VCaP (cell line): ENCODE measurements around the gene SNX3.
"Not testable (repeated sequence)": the region's sequence is repeated elsewhere in the genome, so short reads cannot be mapped to it uniquely, and the experiment has no call there.

Source experiments
- H3K27ac ChIP-seq: fragments of 450-650 bp; 2 replicates; pipeline ENCODE4 v1.5.1; 2017
- CTCF ChIP-seq: fragments of 450-650 bp; conservative IDR thresholded peaks from 2 replicates; pipeline ENCODE4 v1.5.1; 2017; ENCODE audit warnings: mild to moderate bottlenecking, moderate library complexity

The SNX3 gene

GRCh38 chr6:108277831-108278230 lies 17.0 kb upstream of the SNX3 start:
- TF ChIP-seq CTCF, result no peak
- H3K27ac ChIP-seq, result no peak overlapping the region

- TF ChIP-seq CTCF, result no peak
Measured at GRCh38 chr6:108277295-108277694, 16.5 kb upstream of the SNX3 start.

DNA sequence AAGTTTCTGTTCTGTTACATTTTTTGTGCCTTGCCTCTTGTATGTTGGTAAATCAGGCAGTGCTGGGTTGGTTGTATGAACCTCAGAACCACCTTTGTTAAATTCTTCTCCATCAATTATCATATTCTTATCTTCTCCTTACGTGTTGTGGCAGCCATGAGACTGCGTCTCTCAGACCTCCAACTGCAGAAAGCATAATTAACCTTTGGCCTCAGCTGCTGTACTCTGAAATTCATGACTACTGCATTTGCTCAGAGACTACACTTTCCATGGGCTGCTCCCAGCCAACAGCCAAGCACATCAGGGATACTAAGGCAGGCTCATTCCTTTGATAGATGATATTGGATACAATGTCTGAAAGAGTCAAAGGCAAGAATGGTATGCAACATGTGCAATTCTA lies 15.1 kb upstream of the SNX3 start:
- no peak overlapping the region for H3K27ac ChIP-seq
- no peak for TF ChIP-seq CTCF

More at GRCh38 chr6:108277295-108277694, 16.5 kb upstream of the SNX3 start:
- no peak overlapping the region for H3K27ac ChIP-seq

DNA sequence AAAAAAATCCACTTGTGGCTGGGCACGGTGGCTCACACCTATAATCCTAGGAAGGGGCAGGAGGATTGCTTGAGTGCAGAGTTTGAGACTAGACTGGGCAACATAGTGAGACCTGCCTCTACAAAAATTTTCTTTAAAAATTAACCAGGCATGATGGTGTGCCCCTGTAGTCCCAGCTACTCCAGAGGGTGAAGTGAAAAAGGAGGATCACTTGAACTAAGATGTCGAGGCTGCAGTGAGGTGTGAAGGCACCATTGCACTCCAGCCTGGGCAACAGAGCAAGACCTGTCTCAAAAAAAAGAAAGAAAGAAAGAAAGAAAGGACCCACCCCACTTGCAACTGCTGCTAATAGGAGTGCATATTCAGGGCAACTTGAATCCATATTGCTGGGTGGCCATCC lies 13.7 kb upstream of the SNX3 start:
- H3K27ac ChIP-seq, result no peak overlapping the region
- TF ChIP-seq CTCF, result no peak

DNA sequence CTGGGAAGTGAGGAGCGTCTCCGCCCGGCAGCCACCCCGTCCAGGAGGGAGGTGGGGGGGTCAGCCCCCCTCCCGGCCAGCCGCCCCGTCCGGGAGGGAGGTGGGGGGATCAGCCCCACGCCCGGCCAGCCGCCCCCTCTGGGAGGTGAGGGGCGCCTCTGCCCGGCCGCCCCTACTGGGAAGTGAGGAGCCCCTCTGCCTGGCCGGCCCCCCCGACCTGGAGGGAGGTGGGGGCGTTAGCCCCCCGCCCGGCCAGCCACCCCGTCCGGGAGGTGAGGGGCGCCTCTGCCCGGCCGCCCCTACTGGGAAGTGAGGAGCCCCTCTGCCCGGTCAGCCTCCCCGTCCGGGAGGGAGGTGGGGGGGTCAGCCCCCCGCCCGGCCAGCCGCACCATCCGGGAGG lies 9.1 kb upstream of the SNX3 start:
- H3K27ac ChIP-seq, result not testable (repeated sequence)

- no peak for TF ChIP-seq CTCF
Measured at GRCh38 chr6:108268845-108269244, 8.0 kb upstream of the SNX3 start.

DNA sequence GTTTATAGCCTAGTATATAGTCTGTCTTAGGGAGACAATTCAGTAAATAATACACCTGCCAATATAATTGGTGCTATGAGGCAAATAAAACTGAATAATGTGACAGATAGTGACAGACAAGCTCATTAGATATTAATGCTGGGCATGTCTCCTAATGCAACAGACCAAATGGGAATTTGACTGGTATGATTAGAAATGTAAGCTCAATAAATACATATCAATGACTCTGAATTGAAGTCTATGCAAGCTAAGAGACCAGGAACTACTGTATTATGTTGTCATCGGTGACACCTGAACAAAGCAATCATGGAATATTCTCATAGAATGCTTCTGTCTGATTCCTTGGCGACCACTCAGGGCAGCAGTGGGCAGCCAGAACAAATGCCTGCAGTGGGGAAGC lies 2.5 kb upstream of the SNX3 start:
- H3K27ac ChIP-seq, result no peak overlapping the region
- TF ChIP-seq CTCF, result no peak

More at GRCh38 chr6:108268845-108269244, 8.0 kb upstream of the SNX3 start:
- no peak overlapping the region for H3K27ac ChIP-seq

DNA sequence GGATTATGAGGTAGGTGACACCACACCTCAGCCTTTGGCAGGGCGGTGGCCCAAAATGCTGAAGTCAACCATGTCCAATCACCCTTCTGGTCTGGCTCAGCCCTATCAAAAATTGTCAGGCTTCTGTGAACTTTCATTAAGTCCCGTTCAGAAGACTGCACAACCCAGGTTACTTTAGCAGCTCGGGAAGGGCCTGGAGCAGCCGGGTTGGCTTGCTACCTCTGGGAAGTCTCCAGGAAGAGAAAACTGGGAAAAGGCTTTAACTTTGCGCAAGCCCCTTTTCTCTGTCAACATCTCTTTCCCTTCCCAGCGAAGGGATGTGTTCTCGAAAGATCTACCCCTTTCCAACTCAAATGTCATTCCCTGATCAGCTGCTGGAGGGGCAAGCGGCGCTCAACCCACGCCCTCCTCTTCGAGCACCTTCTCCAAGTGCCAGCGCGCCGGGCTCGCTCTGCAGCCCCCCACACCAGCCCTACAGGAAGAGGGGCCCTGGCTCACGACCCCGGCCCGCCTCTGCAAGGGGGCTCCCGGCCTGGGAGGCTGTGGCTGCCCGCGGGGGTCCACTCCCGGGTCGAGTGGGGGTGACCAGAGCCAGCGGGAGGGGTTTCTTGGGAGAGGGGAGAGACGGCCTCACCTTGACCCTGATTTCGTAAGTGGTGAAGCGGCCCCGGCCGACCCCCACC lies 573 bp downstream of the SNX3 start:
- H3K27ac ChIP-seq, result peak overlapping the region; percentile 96
- TF ChIP-seq CTCF, result no peak
